COLO668 (cell line): Measurements from ENCODE around the gene THSD4.
A peak's percentile ranks its signal among the peaks of the same experiment; 100 is the strongest.

Experiments used
- DNase-seq: peaks from one replicate; lab custom pipeline; 2025; ENCODE audit not compliant: unreplicated experiment; lab: John Stamatoyannopoulos, UW

Gene THSD4

GRCh38 chr15:71788646-71789579 is 673.6 kb downstream of the THSD4 start:
- DNase-seq: peak; percentile 49

DNA sequence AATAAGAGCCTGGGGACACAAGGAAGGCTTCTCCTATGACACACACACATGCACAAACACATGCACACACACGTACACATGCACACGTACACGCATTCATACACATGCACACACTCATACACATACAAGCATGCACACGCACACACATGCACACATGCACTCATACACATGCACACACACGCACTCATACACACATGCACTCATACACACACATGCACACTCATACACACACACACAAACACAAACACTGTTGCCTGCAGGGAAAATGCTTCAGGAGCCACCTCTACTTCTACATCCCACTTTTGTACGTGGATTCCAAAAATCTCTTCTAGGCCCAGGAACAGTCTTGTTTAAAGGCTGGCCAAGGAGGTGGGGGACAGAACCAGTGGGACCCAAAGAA is 674.3 kb downstream of the THSD4 start:
- DNase-seq: no peak

DNA sequence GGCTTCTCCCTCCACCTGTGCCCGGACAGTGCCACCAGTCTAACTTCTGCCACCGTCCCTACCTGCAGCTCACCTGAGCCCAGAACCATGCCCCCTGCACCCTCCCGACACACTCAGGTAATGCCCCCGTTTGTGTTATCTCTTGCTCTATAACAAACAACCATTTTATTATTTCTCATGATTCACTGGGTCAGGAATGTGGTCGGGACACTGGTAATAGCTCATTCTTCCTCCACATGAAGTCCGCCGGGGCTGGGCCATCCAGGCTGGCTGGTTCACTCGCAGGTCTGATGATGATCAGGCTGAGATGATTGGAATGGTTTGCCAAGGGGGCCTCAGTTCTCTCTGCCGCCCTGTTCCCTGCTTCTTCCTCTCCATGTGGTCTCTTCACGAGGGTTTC is 674.8 kb downstream of the THSD4 start:
- DNase-seq: no peak

GRCh38 chr15:71791975-71792374 is 676.7 kb downstream of the THSD4 start:
- DNase-seq: no peak

GRCh38 chr15:71792521-71792920 is 677.2 kb downstream of the THSD4 start:
- no peak for DNase-seq

- DNase-seq: no peak
Measured at GRCh38 chr15:71798641-71799040, 683.4 kb downstream of the THSD4 start.

DNA sequence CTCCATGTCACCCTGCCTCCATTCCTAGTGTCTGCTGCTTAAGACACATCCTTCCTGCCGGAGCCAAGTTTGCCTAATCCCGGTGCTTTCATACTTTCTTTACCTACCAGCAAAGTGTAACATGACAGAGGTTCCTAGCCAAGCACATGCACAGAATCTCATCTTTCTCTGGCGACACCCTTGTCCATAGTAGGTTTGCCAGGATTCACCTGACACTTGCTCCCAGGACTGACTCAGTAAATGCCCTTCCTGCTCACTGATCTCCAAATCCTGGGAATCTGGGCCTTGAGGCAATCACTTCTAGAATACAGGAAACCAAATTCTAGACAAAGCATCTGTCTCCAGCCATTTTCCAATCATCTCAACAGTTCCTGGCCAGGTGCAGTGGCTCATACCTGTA is 684.9 kb downstream of the THSD4 start:
- no peak for DNase-seq

- peak; percentile 45 for DNase-seq
Measured at GRCh38 chr15:71800835-71801745, 685.8 kb downstream of the THSD4 start.

DNA sequence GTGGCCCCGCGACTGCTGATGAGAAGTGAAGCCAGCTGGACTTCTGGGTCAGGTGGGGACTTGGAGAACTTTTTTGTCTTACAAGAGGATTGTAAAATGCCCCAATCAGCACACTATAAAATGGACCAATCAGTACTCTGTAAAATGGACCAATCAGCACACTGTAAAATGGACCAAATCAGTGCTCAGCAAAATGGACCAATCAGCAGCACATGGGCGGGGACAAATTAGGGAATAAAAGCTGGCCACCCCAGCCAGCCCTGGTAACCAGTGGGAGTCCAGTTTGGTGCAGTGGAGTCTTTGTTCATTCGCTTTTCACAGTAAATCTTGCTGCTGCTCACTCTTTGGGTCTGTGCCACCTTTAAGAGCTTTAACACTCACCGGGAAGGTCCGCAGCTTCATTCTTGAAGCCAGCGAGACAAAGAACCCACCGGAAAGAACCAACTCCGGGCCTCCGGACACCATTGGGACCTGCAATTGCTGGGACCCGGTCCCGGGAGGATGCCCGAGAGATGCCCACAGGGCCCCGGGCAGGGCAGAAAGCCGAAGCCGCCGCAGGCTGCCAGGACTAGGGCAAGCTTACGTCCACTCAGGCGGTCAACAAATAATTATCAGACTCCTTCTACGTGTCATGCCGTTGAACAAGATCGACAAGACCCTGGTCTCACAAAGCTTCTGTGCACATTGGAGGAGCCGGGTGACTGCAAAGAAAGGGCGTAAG is 686.8 kb downstream of the THSD4 start:
- DNase-seq: no peak

GRCh38 chr15:71802770-71803169 is 687.5 kb downstream of the THSD4 start:
- no peak for DNase-seq

GRCh38 chr15:71804226-71804625 is 689.0 kb downstream of the THSD4 start:
- peak; percentile 28 for DNase-seq

- no peak for DNase-seq
Measured at GRCh38 chr15:71804695-71805470, 689.6 kb downstream of the THSD4 start.

DNA sequence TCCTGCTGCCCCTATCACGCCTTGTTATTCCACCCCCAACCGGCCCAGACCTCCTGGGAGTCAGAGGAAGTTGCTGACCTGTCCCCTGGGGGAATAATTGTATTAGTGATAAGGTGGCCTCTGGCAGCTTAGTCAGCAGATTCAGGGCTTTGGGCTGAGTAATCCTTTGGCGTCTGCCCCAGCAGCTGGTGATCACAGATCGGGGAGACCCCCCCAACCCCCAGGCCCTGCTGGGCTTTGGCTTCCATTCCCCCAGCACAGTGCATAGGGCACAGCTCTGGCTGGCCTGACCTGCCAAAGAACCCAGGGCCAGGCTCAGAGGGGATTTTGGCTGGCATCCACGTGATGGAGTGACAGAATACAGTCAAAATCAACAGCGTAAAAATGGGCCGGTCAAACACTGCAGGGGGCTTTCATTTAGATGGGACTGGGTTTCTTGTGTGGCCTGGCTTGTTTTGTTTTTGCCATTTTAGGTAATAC is 691.2 kb downstream of the THSD4 start:
- no peak for DNase-seq

DNA sequence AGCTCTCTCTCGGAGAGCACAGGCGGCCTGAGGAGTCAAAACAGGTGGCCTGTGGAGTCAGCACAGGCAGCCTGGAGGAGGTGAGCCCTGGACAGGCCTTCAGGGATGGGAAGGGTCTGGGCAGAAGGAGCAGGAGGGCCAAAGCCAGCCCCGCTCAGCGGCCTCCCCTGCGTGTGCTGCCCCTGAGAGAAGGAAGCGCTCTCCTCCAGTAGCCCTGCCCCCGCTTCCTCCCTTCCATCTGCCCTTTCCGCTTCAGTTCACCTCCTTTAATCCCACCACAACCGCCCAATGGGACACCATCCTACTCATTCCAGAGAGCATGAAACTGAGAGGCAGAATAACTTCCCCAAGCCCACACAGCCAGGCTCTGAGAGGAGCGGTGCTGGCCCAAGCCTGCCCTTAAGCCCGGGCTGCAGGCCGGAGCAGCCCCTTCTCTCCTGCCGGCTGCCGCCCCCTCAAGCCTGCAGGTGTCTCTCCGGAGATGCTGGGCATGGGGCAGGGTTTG is 691.9 kb downstream of the THSD4 start:
- DNase-seq: no peak

DNA sequence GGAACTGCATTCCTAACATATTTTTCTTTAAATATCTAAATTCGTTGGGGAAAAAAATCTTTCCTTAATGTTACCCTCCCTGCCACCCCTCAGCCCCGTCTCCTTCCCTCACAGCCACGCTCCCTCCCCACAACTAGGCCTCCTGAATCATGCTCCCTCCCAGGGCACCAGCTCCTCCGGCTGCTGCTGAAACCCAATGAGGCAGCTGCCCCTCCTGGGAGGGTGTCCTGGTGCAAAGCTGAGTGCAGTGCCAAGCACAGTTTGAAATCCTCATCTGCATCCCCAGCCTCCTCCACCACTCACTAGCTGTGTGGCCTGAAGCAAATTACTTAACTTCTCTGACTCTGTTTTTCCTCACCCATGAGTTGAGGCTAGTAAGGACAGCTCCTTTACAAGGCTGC is 692.4 kb downstream of the THSD4 start:
- no peak for DNase-seq

DNA sequence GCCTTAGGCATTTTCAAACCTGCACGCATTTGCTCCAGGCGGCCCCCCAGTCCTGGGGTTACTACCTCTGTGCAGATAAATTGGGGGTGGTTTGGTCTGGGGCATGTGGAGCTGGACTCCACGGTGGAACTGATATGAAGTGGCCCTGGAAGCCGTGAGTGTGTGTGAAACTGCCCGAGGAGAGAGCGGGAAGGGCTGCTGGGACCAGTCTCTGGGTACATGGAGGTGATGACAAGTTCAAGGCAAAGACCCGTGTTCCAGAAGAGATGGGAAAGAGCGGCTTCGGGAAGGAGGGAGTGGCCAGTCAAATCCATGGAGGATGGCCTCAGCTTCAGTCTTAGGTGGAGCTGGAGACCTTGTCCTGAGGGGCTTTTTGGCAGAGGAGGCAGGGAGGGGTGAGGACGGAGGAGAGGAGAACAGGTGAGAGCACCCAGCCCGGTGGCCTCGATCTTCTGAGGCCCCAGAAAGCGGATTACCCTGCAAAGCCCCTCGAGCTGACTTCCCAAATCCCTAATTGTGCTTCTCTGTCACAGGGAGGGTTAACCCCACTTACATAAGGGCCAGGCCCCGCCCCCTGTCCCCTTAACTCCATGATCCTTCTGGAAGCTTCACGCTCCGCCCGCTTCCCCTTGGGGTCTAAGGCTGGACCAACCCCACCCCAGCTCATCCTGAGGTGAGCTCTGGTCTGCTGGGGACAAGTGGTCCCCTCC is 693.2 kb downstream of the THSD4 start:
- DNase-seq: no peak

DNA sequence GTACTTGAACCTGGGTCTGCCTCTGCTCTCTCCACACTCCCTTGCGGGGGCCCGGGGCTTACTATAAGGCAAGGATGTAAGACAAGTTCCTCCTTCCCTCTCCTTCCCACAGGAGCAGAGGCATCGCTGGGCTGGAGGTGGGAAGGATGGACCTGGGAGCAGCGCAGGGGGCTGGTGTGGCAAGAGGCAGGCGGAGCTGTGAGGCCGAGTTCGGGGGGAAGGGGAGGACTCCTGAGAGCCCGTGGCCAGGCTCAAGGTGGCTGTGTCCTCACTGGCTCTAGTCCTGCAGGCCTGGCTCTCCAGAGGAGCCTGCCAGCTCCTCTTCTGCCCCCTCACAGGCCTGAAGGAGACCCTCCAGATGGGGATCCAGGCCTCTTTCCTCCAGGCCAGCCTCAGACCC is 694.1 kb downstream of the THSD4 start:
- no peak for DNase-seq

GRCh38 chr15:71810256-71811035 is 695.2 kb downstream of the THSD4 start, which contains the start of gene NR2E3:
TSS of gene NR2E3 (plus strand) at chr15:71810554. CDS start at chr15:71810744, 190 bp downstream.
- DNase-seq: peak; percentile 43
